Karpas-422 (cell line): ENCODE data around the gene PRAMEF33. TPM values are rescaled to one million over a fixed set of nuclear protein-coding genes. Genes with fewer than 3 reads are reported as not detected.
A peak's percentile ranks its signal among the peaks of the same experiment; 100 is the strongest.
"Not testable (repeated sequence)": the region's sequence is repeated elsewhere in the genome, so short reads cannot be mapped to it uniquely, and the experiment has no call there.

Experiments
- DNase-seq: peaks from one replicate; pipeline ENCODE4 v3.0.0-alpha.2; 2015
- H2AFZ ChIP-seq: fragments of 200-600 bp; sonication (generic); 2 replicates; pipeline ENCODE4 v1.6.1; 2014; ENCODE audit warnings: antibody characterized with exemption, low read length, mixed read lengths
- H3K27ac ChIP-seq: fragments of 200-600 bp; sonication (generic); 2 replicates; pipeline ENCODE4 v1.5.1; 2014; ENCODE audit warnings: mild to moderate bottlenecking, low read length, moderate library complexity
- H3K27me3 ChIP-seq: fragments of 200-600 bp; sonication (generic); 2 replicates; pipeline ENCODE4 v1.6.1; 2014; ENCODE audit warnings: low read length, mixed read lengths
- H3K36me3 ChIP-seq: fragments of 200-600 bp; sonication (generic); 2 replicates; pipeline ENCODE4 v1.6.1; 2014; ENCODE audit warnings: low read length, mixed read lengths; ENCODE audit not compliant: insufficient read depth
- H3K4me1 ChIP-seq: fragments of 200-600 bp; sonication (generic); 2 replicates; pipeline ENCODE4 v1.6.1; 2014; ENCODE audit warnings: mild to moderate bottlenecking, low read length, mixed read lengths
- H3K4me2 ChIP-seq: fragments of 200-600 bp; sonication (generic); 2 replicates; pipeline ENCODE4 v1.6.1; 2014; ENCODE audit warnings: low read length, low read depth, mild to moderate bottlenecking; ENCODE audit not compliant: poor library complexity, severe bottlenecking
- H3K4me3 ChIP-seq: fragments of 200-600 bp; sonication (generic); 2 replicates; pipeline ENCODE4 v1.5.1; 2014; ENCODE audit warnings: mild to moderate bottlenecking, antibody characterized with exemption, low read length, mixed read lengths
- H3K79me2 ChIP-seq: fragments of 200-600 bp; sonication (generic); 2 replicates; pipeline ENCODE4 v1.6.1; 2014; ENCODE audit warnings: mild to moderate bottlenecking, low read length, mixed read lengths
- H3K9ac ChIP-seq: fragments of 200-600 bp; sonication (generic); 2 replicates; pipeline ENCODE4 v1.6.0; 2014; ENCODE audit warnings: low read length
- H3K9me2 ChIP-seq: fragments of 200-600 bp; sonication (generic), shearing (Covaris generic); replicated peaks from 2 replicates; pipeline ENCODE4 v1.6.0; 2014; ENCODE audit warnings: mild to moderate bottlenecking, low read length, moderate library complexity; ENCODE audit not compliant: insufficient read depth
- H3K9me3 ChIP-seq: fragments of 300-700, 200-600 bp; sonication (generic); 2 replicates; pipeline ENCODE4 v1.6.1; 2014; ENCODE audit warnings: low read length, mixed read lengths
- H4K20me1 ChIP-seq: fragments of 200-600 bp; sonication (generic); 2 replicates; pipeline ENCODE4 v1.6.1; 2014; ENCODE audit warnings: mild to moderate bottlenecking, antibody characterized with exemption, low read length, low read depth; ENCODE audit not compliant: insufficient read depth
- total RNA-seq: library from RNA; depleted of rRNA; stranded (reverse); fragments of >200 nt; shearing (Covaris generic); gene quantifications from 2 replicates; pipeline ENCODE4 v1.2.3, GENCODE V29; 2014; ENCODE audit warnings: low replicate concordance

PRAMEF33 gene
- total RNA-seq, 1 experiment from 2014 or later, result not detected

DNA sequence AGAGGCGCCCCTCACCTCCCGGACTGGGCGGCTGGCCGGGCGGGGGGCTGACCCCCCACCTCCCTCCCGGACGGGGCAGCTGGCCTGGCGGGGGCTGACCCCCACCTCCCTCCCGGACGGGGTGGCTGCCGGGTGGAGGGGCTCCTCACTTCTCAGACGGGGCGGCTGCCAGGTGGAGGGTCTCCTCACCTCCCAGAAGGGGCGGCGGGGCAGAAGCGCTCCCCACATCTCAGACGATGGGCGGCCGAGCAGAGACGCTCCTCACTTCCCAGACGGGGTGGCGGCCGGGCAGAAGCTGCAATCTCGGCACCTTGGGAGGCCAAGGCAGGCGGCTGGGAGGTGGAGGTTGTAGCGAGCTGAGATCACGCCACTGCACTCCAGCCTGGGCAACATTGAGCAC lies 4.6 kb upstream of the PRAMEF33 start:
- not testable (repeated sequence) for H3K9me2 ChIP-seq, H3K4me1 ChIP-seq, H3K36me3 ChIP-seq, H3K27ac ChIP-seq, H2AFZ ChIP-seq, H3K9ac ChIP-seq, DNase-seq, H3K4me3 ChIP-seq, H4K20me1 ChIP-seq, H3K27me3 ChIP-seq, H3K79me2 ChIP-seq, H3K9me3 ChIP-seq, H3K4me2 ChIP-seq

DNA sequence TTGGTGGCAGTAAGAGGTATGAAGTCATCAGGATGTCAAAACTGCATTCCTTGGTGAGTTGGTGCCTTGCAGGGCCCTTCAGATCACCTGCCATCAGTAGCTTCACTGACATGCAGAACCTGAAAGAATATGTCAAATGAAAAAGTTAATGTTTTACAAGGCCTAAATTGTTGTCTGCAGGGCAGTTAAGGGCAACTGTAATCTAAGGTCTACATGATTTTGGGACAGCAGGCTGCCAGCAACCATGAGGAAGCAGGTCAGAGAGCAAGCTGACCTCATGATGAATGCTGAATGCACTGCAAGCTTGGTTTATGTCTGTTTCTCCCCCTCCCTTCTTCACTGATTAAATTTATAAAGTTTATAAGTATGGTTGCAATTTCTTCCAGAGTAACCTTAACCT lies 1.1 kb upstream of the PRAMEF33 start:
- not testable (repeated sequence) for H2AFZ ChIP-seq, H3K9me2 ChIP-seq, H3K9me3 ChIP-seq, H4K20me1 ChIP-seq, H3K4me2 ChIP-seq, H3K4me1 ChIP-seq, H3K27me3 ChIP-seq, H3K9ac ChIP-seq, DNase-seq, H3K36me3 ChIP-seq, H3K4me3 ChIP-seq, H3K79me2 ChIP-seq, H3K27ac ChIP-seq

DNA sequence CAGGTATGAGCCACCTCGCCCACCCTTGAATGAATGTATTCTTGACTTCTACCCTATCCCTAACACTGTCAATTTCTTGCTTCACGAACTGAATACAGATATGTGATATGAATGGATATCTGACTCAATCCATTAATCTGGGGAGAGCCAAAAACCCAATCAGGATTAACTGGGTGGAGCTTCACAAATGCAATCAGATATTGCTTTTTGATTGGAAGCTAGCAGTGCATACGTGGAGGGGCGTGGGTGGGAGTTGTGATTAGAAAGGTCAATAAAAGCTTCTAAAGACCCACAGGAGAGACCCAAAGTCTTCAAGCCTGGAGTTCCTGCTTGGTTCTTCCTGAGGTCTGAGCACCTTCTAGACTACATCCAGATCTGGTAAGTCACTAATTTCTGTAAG lies 11.9 kb downstream of the PRAMEF33 start, which contains the start of gene PRAMEF15:
Gene PRAMEF15, plus strand, starts transcription at position 301 of the 400 bp plus-strand sequence. CDS start 2,827 bp downstream, outside the sequence.
- DNase-seq, H3K36me3 ChIP-seq, H3K4me1 ChIP-seq, H3K9me2 ChIP-seq, H3K79me2 ChIP-seq, H3K4me3 ChIP-seq, H3K9ac ChIP-seq, H3K9me3 ChIP-seq, H3K4me2 ChIP-seq, H4K20me1 ChIP-seq, H3K27me3 ChIP-seq, H3K27ac ChIP-seq, H2AFZ ChIP-seq: not testable (repeated sequence)

DNA sequence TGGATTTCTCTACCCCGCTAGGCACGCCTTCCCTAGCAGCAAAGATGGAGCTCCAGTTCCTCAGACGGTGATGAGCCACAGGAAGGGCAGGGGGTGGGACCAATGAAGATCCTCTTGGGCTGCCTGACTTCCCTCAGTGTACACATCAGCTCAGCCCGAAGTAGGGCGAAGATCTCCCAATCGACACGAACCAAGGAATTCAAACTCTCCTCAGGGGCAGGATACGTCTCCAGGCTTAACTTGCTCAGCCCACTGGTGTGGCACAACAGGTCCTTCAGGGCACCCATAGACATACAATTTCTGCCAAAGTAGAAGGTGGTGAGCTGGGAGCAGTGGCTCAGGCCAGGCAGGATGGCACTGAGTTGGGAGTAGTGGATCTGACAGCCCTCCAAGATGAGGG lies 39.2 kb downstream of the PRAMEF33 start:
- not testable (repeated sequence) for H3K4me1 ChIP-seq, H3K36me3 ChIP-seq, DNase-seq, H3K9ac ChIP-seq, H3K4me3 ChIP-seq, H3K9me3 ChIP-seq, H3K4me2 ChIP-seq, H3K9me2 ChIP-seq, H2AFZ ChIP-seq, H3K27me3 ChIP-seq, H3K27ac ChIP-seq, H4K20me1 ChIP-seq, H3K79me2 ChIP-seq

DNA sequence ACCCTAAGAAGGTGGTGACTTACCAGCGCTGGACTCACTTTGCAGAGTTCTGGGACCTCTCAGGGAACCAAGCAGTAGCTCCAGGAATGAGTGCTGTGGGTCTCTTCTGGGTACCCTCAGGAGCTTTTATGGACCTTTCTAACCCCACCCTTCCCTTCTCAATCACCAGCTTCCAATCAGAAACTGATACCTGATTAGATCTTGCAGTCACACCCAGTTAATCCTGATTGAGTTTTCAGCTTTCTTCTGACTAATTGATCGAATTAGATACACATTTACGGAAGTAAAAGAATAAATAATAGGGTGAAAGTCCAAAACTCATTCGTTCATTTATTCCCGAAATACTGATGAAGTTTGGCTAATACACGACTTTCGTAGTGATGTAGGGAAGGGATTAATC lies 43.7 kb downstream of the PRAMEF33 start, which contains the start of gene PRAMEF14:
Gene PRAMEF14, minus strand, starts transcription at position 101 of the 400 bp plus-strand sequence. CDS start 1,820 bp downstream, outside the sequence.
- H3K4me1 ChIP-seq, H4K20me1 ChIP-seq, H3K4me2 ChIP-seq, H3K27ac ChIP-seq, H3K9me3 ChIP-seq, H2AFZ ChIP-seq, H3K79me2 ChIP-seq, H3K4me3 ChIP-seq, H3K9me2 ChIP-seq, H3K36me3 ChIP-seq, DNase-seq, H3K9ac ChIP-seq, H3K27me3 ChIP-seq: not testable (repeated sequence)

DNA sequence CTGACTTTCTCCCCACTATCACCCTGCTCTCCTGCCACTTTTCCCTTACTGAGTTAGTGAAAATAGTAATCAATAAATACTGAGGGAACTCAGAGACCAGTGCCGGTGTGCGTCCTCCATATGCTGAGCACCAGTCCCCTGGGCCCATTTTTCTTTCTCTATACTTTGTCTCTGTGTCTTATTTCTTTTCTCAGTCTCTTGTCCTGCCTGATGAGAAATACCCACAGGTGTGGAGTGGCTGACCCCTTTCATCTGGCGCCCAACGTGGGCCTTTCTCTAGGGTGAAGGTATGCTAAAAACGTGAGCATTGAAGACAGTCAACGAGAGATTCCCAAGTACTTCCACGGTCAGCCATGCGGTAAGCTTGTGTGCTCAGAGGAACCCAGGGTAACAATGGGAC lies 50.1 kb downstream of the PRAMEF33 start:
- H3K4me1 ChIP-seq, H3K9me2 ChIP-seq, H3K27me3 ChIP-seq, H3K4me3 ChIP-seq, H3K27ac ChIP-seq, H3K9me3 ChIP-seq, H3K79me2 ChIP-seq, H3K36me3 ChIP-seq, H4K20me1 ChIP-seq, H3K4me2 ChIP-seq, H3K9ac ChIP-seq, H2AFZ ChIP-seq, DNase-seq: not testable (repeated sequence)

DNA sequence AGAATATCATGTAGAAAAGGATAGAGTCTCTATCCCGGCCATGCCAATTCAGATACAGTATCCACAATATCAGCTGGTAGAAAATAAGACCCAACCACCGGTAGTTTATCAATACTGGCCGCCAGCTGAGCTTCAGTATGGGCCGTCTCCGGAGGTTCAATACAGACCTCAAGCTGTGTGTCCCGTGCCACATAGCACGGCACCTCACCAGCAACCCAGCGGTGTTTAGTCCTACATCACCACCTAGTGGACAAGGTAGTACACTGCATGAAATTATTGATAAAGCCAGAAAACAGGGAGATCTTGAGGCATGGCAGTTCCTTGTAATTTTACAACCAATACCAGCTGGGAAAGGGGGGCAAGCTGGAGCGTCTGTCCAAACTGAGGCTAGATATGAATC lies 51.1 kb downstream of the PRAMEF33 start:
- H3K27ac ChIP-seq, H3K4me3 ChIP-seq, H3K9me2 ChIP-seq, H2AFZ ChIP-seq, DNase-seq, H3K4me1 ChIP-seq, H3K79me2 ChIP-seq, H3K9ac ChIP-seq, H3K27me3 ChIP-seq, H3K36me3 ChIP-seq, H3K9me3 ChIP-seq, H3K4me2 ChIP-seq, H4K20me1 ChIP-seq: not testable (repeated sequence)

DNA sequence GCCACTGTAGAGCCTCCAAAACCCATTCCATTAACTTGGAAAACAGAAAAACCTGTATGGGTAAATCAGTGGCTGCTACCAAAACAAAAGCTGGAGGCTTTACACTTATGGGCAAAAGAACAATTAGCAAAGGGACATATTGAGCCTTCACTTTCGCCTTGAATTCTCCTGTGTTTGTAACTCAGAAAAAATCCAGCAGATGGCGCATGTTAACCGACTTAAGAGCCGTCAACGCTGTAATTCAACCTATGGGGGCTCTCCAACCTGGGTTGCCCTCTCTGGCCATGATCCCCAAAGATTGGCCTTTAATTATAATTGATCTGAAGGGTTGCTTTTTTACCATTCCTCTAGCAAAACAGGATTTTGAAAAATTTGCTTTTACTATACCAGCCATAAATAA lies 53.4 kb downstream of the PRAMEF33 start:
- not testable (repeated sequence) for H2AFZ ChIP-seq, H3K27me3 ChIP-seq, H4K20me1 ChIP-seq, H3K36me3 ChIP-seq, H3K9me2 ChIP-seq, H3K4me2 ChIP-seq, H3K9me3 ChIP-seq, H3K9ac ChIP-seq, H3K4me3 ChIP-seq, H3K79me2 ChIP-seq, H3K4me1 ChIP-seq, H3K27ac ChIP-seq
- peak; percentile 91 for DNase-seq
